H1 (cell line): Measurements from ENCODE around the gene LMNTD2. TPM values are rescaled to one million over a fixed set of nuclear protein-coding genes. Genes with fewer than 3 reads are reported as not detected.

Experiments
- CTCF ChIA-PET: fragments of 300-600 bp; sonication (Branson Sonifier 250); formaldehyde crosslinking; loops from one replicate; lab custom pipeline; 2021; ENCODE audit not compliant: partially characterized antibody; lab: Charles Lee
- POLR2A ChIA-PET: fragments of 300-600 bp; sonication (Branson Sonifier 250); formaldehyde crosslinking; loops from one replicate; lab custom pipeline; 2021; ENCODE audit warnings: inconsistent platforms; ENCODE audit not compliant: partially characterized antibody; lab: Charles Lee
- DNase-seq, 2 experiments: peaks; one replicate each; pipeline versions ENCODE4 v3.0.0 to v3.0.0-alpha.2; 2010 to 2022; ENCODE audit warnings: low spot score in 2 of 2, low read depth in 1 of 2, mixed read lengths in 1 of 2
- FAIRE-seq: peaks from 2 replicates; lab custom pipeline; 2011; peaks lifted over from hg19 to GRCh38; lab: Jason Lieb, UNC
- H2AFZ ChIP-seq: 2 replicates; pipeline ENCODE4 v1.8.1; 2012; ENCODE audit warnings: low read length, inconsistent platforms
- H2AK5ac ChIP-seq: 2 replicates; pipeline ENCODE4 v1.6.1; 2013; ENCODE audit warnings: low read depth, low read length
- H2BK120ac ChIP-seq: replicated peaks from 2 replicates; pipeline ENCODE3; 2013; ENCODE audit warnings: low read depth, low read length, inconsistent platforms
- H2BK12ac ChIP-seq: 2 replicates; pipeline ENCODE4 v1.6.1; 2013; ENCODE audit warnings: low read depth, low read length
- H2BK15ac ChIP-seq: 2 replicates; pipeline ENCODE4 v1.6.1; 2013; ENCODE audit warnings: low read length
- H2BK20ac ChIP-seq: 2 replicates; pipeline ENCODE4 v1.6.1; 2013; ENCODE audit warnings: low read length
- H2BK5ac ChIP-seq: 2 replicates; pipeline ENCODE4 v1.6.1; 2013; ENCODE audit warnings: low read depth, low read length
- H3K14ac ChIP-seq: 2 replicates; pipeline ENCODE4 v1.6.1; 2013; ENCODE audit warnings: inconsistent platforms; ENCODE audit not compliant: insufficient read length
- H3K18ac ChIP-seq: 2 replicates; pipeline ENCODE4 v1.6.1; 2013; ENCODE audit warnings: low read length; ENCODE audit errors: extremely low read depth
- H3K23ac ChIP-seq: 2 replicates; pipeline ENCODE4 v1.6.1; 2013; ENCODE audit warnings: inconsistent platforms; ENCODE audit not compliant: insufficient read length
- H3K23me2 ChIP-seq: 2 replicates; pipeline ENCODE4 v1.6.1; 2013; ENCODE audit warnings: low read depth, low read length
- H3K27ac ChIP-seq: 2 replicates; pipeline ENCODE4 v1.6.1; 2011; ENCODE audit warnings: low read depth, low read length, inconsistent platforms
- H3K27me3 ChIP-seq, 4 experiments: replicated peaks in 1 of 4; 1 replicate in 1 of 4; 2 replicates in 3 of 4; pipeline versions ENCODE4 v1.6.1 to v1.8.1; 2011 to 2013; ENCODE audit warnings: low read length in 3 of 4, mild to moderate bottlenecking in 3 of 4, inconsistent platforms in 2 of 4, mixed read lengths in 2 of 4, moderate library complexity in 1 of 4; ENCODE audit not compliant: control insufficient read depth in 3 of 4, insufficient read depth in 3 of 4; ENCODE audit errors: extremely low read depth in 1 of 4
- H3K36me3 ChIP-seq, 4 experiments: 2 replicates each; pipeline versions ENCODE4 v1.6.1 to v1.8.1; 2011 to 2013; ENCODE audit warnings: mild to moderate bottlenecking in 4 of 4, low read length in 3 of 4, moderate library complexity in 2 of 4, control low read depth in 1 of 4, inconsistent platforms in 1 of 4; ENCODE audit not compliant: insufficient read depth in 4 of 4, control insufficient read depth in 2 of 4
- H3K4ac ChIP-seq: replicated peaks from 2 replicates; pipeline ENCODE3; 2013; ENCODE audit warnings: low read length, low read depth, mixed read lengths, inconsistent platforms; ENCODE audit not compliant: insufficient read length
- H3K4me1 ChIP-seq, 4 experiments: replicated peaks in 1 of 4; 1 replicate in 1 of 4; 2 replicates in 3 of 4; pipeline versions ENCODE4 v1.6.1 to v1.8.1; 2011 to 2013; ENCODE audit warnings: low read length in 3 of 4, inconsistent platforms in 2 of 4, mixed read lengths in 1 of 4; ENCODE audit not compliant: insufficient read depth in 4 of 4, control insufficient read depth in 3 of 4
- H3K4me2 ChIP-seq, 2 experiments: 2 replicates each; pipeline versions ENCODE4 v1.6.1 to v1.8.1; 2011 to 2013; ENCODE audit warnings: low read depth in 2 of 2, low read length in 2 of 2, control low read depth in 1 of 2, inconsistent platforms in 1 of 2, mild to moderate bottlenecking in 1 of 2; ENCODE audit not compliant: insufficient read depth in 1 of 2
- H3K4me3 ChIP-seq, 4 experiments: fragments of 200-600, 300-600 bp in 1 of 4; sonication (generic), shearing (Covaris generic), sonication (Bioruptor Twin) in 1 of 4; 2 replicates each; pipeline versions ENCODE4 v1.5.1 to v1.8.1; 2011 to 2016; ENCODE audit warnings: low read length in 4 of 4, low read depth in 3 of 4, control low read depth in 2 of 4, inconsistent platforms in 2 of 4, mild to moderate bottlenecking in 2 of 4, mixed read lengths in 1 of 4, moderate library complexity in 1 of 4; ENCODE audit not compliant: insufficient read depth in 2 of 4; ENCODE audit errors: extremely low read depth in 1 of 4
- H3K56ac ChIP-seq: replicated peaks from 2 replicates; pipeline ENCODE3; 2013; ENCODE audit warnings: low read depth, mild to moderate bottlenecking, mixed read lengths, low read length, inconsistent platforms; ENCODE audit not compliant: insufficient read length
- H3K79me1 ChIP-seq: 2 replicates; pipeline ENCODE4 v1.6.1; 2013; ENCODE audit warnings: low read depth, low read length, control low read depth
- H3K79me2 ChIP-seq, 2 experiments: 2 replicates each; pipeline versions ENCODE4 v1.6.1 to v1.8.1; 2012 to 2013; ENCODE audit warnings: low read length in 2 of 2, mild to moderate bottlenecking in 2 of 2, inconsistent platforms in 1 of 2; ENCODE audit not compliant: insufficient read depth in 2 of 2, control insufficient read depth in 1 of 2
- H3K9ac ChIP-seq, 4 experiments: replicated peaks in 1 of 4; 1 replicate in 1 of 4; 2 replicates in 3 of 4; pipeline versions ENCODE4 v1.6.1 to v1.8.1; 2011 to 2013; ENCODE audit warnings: low read depth in 3 of 4, low read length in 3 of 4, control low read depth in 2 of 4, mild to moderate bottlenecking in 2 of 4, moderate library complexity in 2 of 4, inconsistent platforms in 1 of 4; ENCODE audit errors: extremely low read depth in 1 of 4
- H3K9me3 ChIP-seq, 2 experiments: 2 replicates each; pipeline versions ENCODE4 v1.6.1 to v1.8.1; 2012 to 2013; ENCODE audit warnings: mild to moderate bottlenecking in 2 of 2, moderate library complexity in 2 of 2, control low read depth in 1 of 2, inconsistent platforms in 1 of 2, low read depth in 1 of 2, low read length in 1 of 2, mixed read lengths in 1 of 2; ENCODE audit not compliant: insufficient read depth in 2 of 2
- H4K20me1 ChIP-seq, 2 experiments: replicated peaks in 1 of 2; 2 replicates each; pipeline versions ENCODE3 to v1.8.1; 2011 to 2013; ENCODE audit warnings: inconsistent platforms in 2 of 2, low read length in 2 of 2, mild to moderate bottlenecking in 1 of 2; ENCODE audit not compliant: insufficient read depth in 2 of 2, control insufficient read depth in 1 of 2
- H4K5ac ChIP-seq: 2 replicates; pipeline ENCODE4 v1.6.1; 2013; ENCODE audit warnings: low read length, low read depth, mixed read lengths, inconsistent platforms; ENCODE audit not compliant: insufficient read length
- H4K8ac ChIP-seq: 2 replicates; pipeline ENCODE4 v1.8.0; 2013; ENCODE audit warnings: mild to moderate bottlenecking, moderate library complexity, low read length, inconsistent platforms; ENCODE audit not compliant: insufficient read depth; ENCODE audit errors: extremely low read depth
- H4K91ac ChIP-seq: replicated peaks from 2 replicates; pipeline ENCODE3; 2013; ENCODE audit warnings: low read length, mixed read lengths, inconsistent platforms; ENCODE audit not compliant: insufficient read length
- RFX5 ChIP-seq: IDR thresholded peaks from 2 replicates; pipeline ENCODE4 v1.6.1; 2011; ENCODE audit warnings: low read depth, low read length, improper control_type of control experiment, borderline replicate concordance
- WGBS, 2 experiments: shearing (Covaris generic) in 1 of 2; methylation state at CpG; one replicate each; pipeline versions ENCODE4 v1.1.6 to v1.1.7; 2013 to 2015; ENCODE audit warnings: low lambda C conversion rate in 2 of 2, mixed read lengths in 2 of 2, inconsistent platforms in 1 of 2, low coverage in 1 of 2, missing lambda C conversion rate in 1 of 2; ENCODE audit not compliant: insufficient replicate concordance in 2 of 2, insufficient coverage in 1 of 2, insufficient read length in 1 of 2; ENCODE audit errors: extremely low coverage in 1 of 2, missing lambda C conversion rate in 1 of 2; 5-methylcytosine and 5-hydroxymethylcytosine counted together
- polyA plus RNA-seq, 7 experiments: library from polyadenylated mRNA; depleted of rRNA in 3 of 7; stranded (reverse) in 5 of 7; unstranded in 2 of 7; fragments of >200 nt in 5 of 7; fragments of 200-250 nt in 2 of 7; gene quantifications; 1 replicate in 5 of 7; 2 replicates in 1 of 7; 4 replicates in 1 of 7; pipeline versions ENCODE4 v1.2.1 to v1.2.3, GENCODE V29; 2011 to 2013; ENCODE audit warnings: missing spikeins in 2 of 7, mixed read lengths in 2 of 7
- total RNA-seq: library from RNA; stranded (reverse); fragmentation: NEBNext Ultra II Directional; extraction: Animal tissue kit (Norgen Biotek cat#: 25700); gene quantifications from 2 replicates; pipeline ENCODE4 v1.2.1, GENCODE V29; 2021

LMNTD2 gene
- total and polyA plus RNA-seq, 2 of the 8 experiments (the other 6 are each of a cell fraction or from before 2014, with no cell fraction given) = 1.6 to 3.1 TPM

- FAIRE-seq (no peak), DNase-seq (no peak)
- no peak overlapping the region for H3K4ac ChIP-seq
- TF ChIP-seq RFX5 = no peak
- H3K56ac ChIP-seq = no peak overlapping the region
- 84% methylated on average over 21 of the region's 27 CpGs; no CpG with 5 or more reads in 1 of the 2 experiments for WGBS, 2 experiments
- no peak overlapping the region for H2AFZ ChIP-seq
- CTCF ChIA-PET = interaction anchor here (1.5 to 2.5 kb wide), 5 partner anchors 15 to 85 kb away, joined by 4 to 10 read pairs (median 4); no protein-coding TSS in a partner anchor
- no peaks in the 10 kb centered on the region for H3K9me3 ChIP-seq
- no peak overlapping the region for H2BK5ac ChIP-seq
- no peaks in the 10 kb centered on the region for H3K79me1 ChIP-seq
- no peak overlapping the region for H3K27ac ChIP-seq
- H3K4me3 ChIP-seq = no peak overlapping the region
- H3K36me3 ChIP-seq = no peaks in the 10 kb centered on the region
- H2BK120ac ChIP-seq = no peak overlapping the region
- H3K27me3 ChIP-seq = peaks cover 13 to 29% (median 25%) of the 10 kb centered on the region in 4 experiments
- no peak overlapping the region for H3K23ac ChIP-seq
- H3K18ac ChIP-seq = no peak overlapping the region
- H4K20me1 ChIP-seq = no peaks in the 10 kb centered on the region
- 0 out of 2 replicates have a peak overlapping the region, but pooled peaks have one; percentile 61 for H2BK15ac ChIP-seq
- H2AK5ac ChIP-seq = no peak overlapping the region
- H3K14ac ChIP-seq = no peak overlapping the region
- no peak overlapping the region for H3K4me2 ChIP-seq
- no peak overlapping the region for H4K91ac ChIP-seq
- H4K8ac ChIP-seq = peak overlapping the region; percentile 57; the same call in 1 of the 2 replicates
- H3K79me2 ChIP-seq = no peaks in the 10 kb centered on the region
- H3K4me1 ChIP-seq = peaks cover 0 to 21% (median 5%) of the 10 kb centered on the region in 4 experiments; a peak in 4 of 7 replicates
- H3K9ac ChIP-seq = no peak overlapping the region
- H2BK20ac ChIP-seq = no peak overlapping the region
- peaks cover 8% of the 10 kb centered on the region; the same call in 1 of the 2 replicates for H3K23me2 ChIP-seq
- H2BK12ac ChIP-seq = peak overlapping the region; percentile 17; the same call in 1 of the 2 replicates
- H4K5ac ChIP-seq = no peak overlapping the region
- POLR2A ChIA-PET = interaction anchor here (0.8 to 1.7 kb wide), 3 partner anchors 88 to 256 kb away, joined by 3 read pairs; no protein-coding TSS in a partner anchor
These were observed 7.2 kb downstream of the LMNTD2 start for GRCh38 chr11:553083-553987.
